Measurements from ENCODE around the gene EIF6.

DNA sequence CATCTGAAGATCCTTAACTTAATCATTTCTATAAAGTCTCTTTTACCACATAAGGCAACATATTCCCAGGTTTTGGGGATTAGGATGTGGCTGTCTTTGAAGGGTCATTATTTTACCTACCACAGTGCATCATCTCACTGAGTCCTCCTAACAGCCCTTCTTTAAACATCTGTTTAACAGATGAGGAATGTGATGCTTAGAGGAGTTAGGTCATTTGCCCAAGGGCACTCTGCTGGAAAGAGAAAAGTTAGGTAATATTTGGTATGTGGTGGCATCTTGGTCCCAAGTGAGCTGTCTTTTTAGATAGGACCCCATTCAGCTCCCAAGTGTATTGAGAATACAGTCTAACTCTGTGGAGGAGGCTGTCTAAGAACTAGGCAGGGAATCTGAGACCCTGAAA is 47.1 kb downstream of the EIF6 start:
- TF ChIP-seq, protein P1, sequence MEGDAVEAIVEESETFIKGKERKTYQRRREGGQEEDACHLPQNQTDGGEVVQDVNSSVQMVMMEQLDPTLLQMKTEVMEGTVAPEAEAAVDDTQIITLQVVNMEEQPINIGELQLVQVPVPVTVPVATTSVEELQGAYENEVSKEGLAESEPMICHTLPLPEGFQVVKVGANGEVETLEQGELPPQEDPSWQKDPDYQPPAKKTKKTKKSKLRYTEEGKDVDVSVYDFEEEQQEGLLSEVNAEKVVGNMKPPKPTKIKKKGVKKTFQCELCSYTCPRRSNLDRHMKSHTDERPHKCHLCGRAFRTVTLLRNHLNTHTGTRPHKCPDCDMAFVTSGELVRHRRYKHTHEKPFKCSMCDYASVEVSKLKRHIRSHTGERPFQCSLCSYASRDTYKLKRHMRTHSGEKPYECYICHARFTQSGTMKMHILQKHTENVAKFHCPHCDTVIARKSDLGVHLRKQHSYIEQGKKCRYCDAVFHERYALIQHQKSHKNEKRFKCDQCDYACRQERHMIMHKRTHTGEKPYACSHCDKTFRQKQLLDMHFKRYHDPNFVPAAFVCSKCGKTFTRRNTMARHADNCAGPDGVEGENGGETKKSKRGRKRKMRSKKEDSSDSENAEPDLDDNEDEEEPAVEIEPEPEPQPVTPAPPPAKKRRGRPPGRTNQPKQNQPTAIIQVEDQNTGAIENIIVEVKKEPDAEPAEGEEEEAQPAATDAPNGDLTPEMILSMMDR (conservative IDR thresholded peaks at IDR 0.05) = no peak
- TF ChIP-seq ZFX (IDR thresholded peaks at IDR 0.05) = no peak
